GM12878 (cell line): ENCODE measurements around the gene EZH2.

ENCODE experiments used
- BCL11A ChIP-seq: IDR thresholded peaks from 2 replicates; pipeline ENCODE4 v1.6.1; 2011; ENCODE audit warnings: low read depth, low read length
- CHD2 ChIP-seq: IDR thresholded peaks from 2 replicates; pipeline ENCODE4 v1.6.1; 2011; ENCODE audit warnings: low read depth, low read length, improper control_type of control experiment, borderline replicate concordance
- EP300 ChIP-seq, 2 experiments: fragments of 150-350 bp in 1 of 2; IDR thresholded peaks; 2 replicates each; pipeline ENCODE4 v1.6.1; 2011 to 2012; ENCODE audit warnings: low read depth in 2 of 2, low read length in 2 of 2, borderline replicate concordance in 1 of 2, improper control_type of control experiment in 1 of 2, inconsistent platforms in 1 of 2; ENCODE audit not compliant: control insufficient read depth in 1 of 2
- EZH2 ChIP-seq: IDR thresholded peaks from 2 replicates; pipeline ENCODE4 v1.6.1; 2012; ENCODE audit warnings: low read depth, mild to moderate bottlenecking, control low read depth, inconsistent platforms, low read length, borderline replicate concordance; ENCODE audit not compliant: control insufficient read depth
- NFXL1 ChIP-seq: fragments of 450-650 bp; IDR thresholded peaks from 2 replicates; pipeline ENCODE4 v1.6.1; 2017; ENCODE audit warnings: antibody characterized with exemption, mild to moderate bottlenecking, borderline replicate concordance
- NR2C2 ChIP-seq: IDR thresholded peaks from 2 replicates; pipeline ENCODE4 v1.6.1; 2011; ENCODE audit warnings: borderline replicate concordance, low read depth; ENCODE audit not compliant: control insufficient read depth, insufficient read length
- RELA ChIP-seq: fragments of 450-650 bp; IDR thresholded peaks from 2 replicates; pipeline ENCODE4 v1.8.0; 2014; ENCODE audit warnings: borderline replicate concordance; ENCODE audit not compliant: partially characterized antibody
- SMC3 ChIP-seq: IDR thresholded peaks from 2 replicates; pipeline ENCODE4 v1.6.1; 2011; ENCODE audit warnings: low read length, improper control_type of control experiment, borderline replicate concordance
- SRF ChIP-seq, 2 experiments: IDR thresholded peaks; 2 replicates each; pipeline ENCODE4 v1.6.1; 2011; ENCODE audit warnings: low read depth in 2 of 2, low read length in 2 of 2, mild to moderate bottlenecking in 1 of 2, moderate library complexity in 1 of 2
- SUZ12 ChIP-seq: fragments of 200-600 bp; sonication (generic); IDR thresholded peaks from one replicate; pipeline ENCODE4 v1.6.1; 2018; ENCODE audit warnings: antibody characterized with exemption, mild to moderate bottlenecking; ENCODE audit not compliant: unreplicated experiment
- TF ChIP-seq, protein P1 (sequence below): IDR thresholded peaks from 2 replicates; pipeline ENCODE4 v1.6.1; 2012; ENCODE audit warnings: mild to moderate bottlenecking, low read depth, low read length
- TF ChIP-seq, protein P2 (sequence below), 3 experiments: IDR thresholded peaks in 2 of 3; conservative IDR thresholded peaks in 1 of 3; 2 replicates each; pipeline ENCODE4 v1.5.1; 2011; ENCODE audit warnings: low read depth in 3 of 3, low read length in 3 of 3, mild to moderate bottlenecking in 3 of 3, control low read depth in 2 of 3, moderate library complexity in 2 of 3, inconsistent platforms in 1 of 3, mixed read lengths in 1 of 3; ENCODE audit not compliant: control insufficient read depth in 2 of 3, insufficient read depth in 1 of 3; ENCODE audit errors: extremely low read depth in 1 of 3
- TF ChIP-seq, protein P3 (sequence below): IDR thresholded peaks from 2 replicates; pipeline ENCODE4 v1.6.1; 2011; ENCODE audit warnings: borderline replicate concordance, low read depth, mild to moderate bottlenecking, moderate library complexity, mixed read lengths, low read length; ENCODE audit not compliant: insufficient read depth; ENCODE audit errors: extremely low read length

DNA sequence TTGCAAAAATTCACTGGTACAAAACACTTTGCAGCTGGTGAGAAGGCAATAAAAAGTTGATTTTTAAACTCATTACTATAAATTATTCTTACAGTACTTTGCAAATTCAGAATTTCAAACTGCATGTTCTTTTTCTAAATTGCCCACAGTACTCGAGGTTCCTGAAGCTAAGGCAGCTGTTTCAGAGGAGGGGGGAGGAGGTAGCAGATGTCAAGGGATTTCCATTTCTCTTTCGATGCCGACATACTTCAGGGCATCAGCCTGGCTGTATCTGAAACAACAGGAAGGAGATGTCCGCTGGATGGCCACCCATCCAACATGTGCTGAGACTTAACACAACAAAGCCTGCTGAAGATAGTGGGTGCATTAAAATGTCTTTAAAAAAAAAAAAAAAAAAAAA is 76.7 kb downstream of the EZH2 start:
- TF ChIP-seq EZH2: no peak
- no peak for TF ChIP-seq EP300 (IDR thresholded peaks at IDR 0.05; ENCODE audit: borderline replicate concordance in 1 of 2, control insufficient read depth in 1 of 2, low read depth in 2 of 2, low read length in 2 of 2)
- no peak for TF ChIP-seq SMC3
- TF ChIP-seq SRF (IDR thresholded peaks at IDR 0.05; ENCODE audit: low read depth in 2 of 2, low read length in 2 of 2): no peak
- no peak for TF ChIP-seq NFXL1
- TF ChIP-seq CHD2: no peak
- TF ChIP-seq SUZ12: no peak
- no peak for TF ChIP-seq RELA
- TF ChIP-seq, protein P1, sequence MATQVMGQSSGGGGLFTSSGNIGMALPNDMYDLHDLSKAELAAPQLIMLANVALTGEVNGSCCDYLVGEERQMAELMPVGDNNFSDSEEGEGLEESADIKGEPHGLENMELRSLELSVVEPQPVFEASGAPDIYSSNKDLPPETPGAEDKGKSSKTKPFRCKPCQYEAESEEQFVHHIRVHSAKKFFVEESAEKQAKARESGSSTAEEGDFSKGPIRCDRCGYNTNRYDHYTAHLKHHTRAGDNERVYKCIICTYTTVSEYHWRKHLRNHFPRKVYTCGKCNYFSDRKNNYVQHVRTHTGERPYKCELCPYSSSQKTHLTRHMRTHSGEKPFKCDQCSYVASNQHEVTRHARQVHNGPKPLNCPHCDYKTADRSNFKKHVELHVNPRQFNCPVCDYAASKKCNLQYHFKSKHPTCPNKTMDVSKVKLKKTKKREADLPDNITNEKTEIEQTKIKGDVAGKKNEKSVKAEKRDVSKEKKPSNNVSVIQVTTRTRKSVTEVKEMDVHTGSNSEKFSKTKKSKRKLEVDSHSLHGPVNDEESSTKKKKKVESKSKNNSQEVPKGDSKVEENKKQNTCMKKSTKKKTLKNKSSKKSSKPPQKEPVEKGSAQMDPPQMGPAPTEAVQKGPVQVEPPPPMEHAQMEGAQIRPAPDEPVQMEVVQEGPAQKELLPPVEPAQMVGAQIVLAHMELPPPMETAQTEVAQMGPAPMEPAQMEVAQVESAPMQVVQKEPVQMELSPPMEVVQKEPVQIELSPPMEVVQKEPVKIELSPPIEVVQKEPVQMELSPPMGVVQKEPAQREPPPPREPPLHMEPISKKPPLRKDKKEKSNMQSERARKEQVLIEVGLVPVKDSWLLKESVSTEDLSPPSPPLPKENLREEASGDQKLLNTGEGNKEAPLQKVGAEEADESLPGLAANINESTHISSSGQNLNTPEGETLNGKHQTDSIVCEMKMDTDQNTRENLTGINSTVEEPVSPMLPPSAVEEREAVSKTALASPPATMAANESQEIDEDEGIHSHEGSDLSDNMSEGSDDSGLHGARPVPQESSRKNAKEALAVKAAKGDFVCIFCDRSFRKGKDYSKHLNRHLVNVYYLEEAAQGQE: no peak
- TF ChIP-seq, protein P2, sequence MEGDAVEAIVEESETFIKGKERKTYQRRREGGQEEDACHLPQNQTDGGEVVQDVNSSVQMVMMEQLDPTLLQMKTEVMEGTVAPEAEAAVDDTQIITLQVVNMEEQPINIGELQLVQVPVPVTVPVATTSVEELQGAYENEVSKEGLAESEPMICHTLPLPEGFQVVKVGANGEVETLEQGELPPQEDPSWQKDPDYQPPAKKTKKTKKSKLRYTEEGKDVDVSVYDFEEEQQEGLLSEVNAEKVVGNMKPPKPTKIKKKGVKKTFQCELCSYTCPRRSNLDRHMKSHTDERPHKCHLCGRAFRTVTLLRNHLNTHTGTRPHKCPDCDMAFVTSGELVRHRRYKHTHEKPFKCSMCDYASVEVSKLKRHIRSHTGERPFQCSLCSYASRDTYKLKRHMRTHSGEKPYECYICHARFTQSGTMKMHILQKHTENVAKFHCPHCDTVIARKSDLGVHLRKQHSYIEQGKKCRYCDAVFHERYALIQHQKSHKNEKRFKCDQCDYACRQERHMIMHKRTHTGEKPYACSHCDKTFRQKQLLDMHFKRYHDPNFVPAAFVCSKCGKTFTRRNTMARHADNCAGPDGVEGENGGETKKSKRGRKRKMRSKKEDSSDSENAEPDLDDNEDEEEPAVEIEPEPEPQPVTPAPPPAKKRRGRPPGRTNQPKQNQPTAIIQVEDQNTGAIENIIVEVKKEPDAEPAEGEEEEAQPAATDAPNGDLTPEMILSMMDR (IDR thresholded peaks at IDR 0.05 in 2 of 3, conservative IDR thresholded peaks at IDR 0.05 in 1 of 3; ENCODE audit: control insufficient read depth in 2 of 3, extremely low read depth in 1 of 3, insufficient read depth in 1 of 3, low read depth in 3 of 3, low read length in 3 of 3): no peak
- TF ChIP-seq BCL11A: no peak
- TF ChIP-seq, protein P3, sequence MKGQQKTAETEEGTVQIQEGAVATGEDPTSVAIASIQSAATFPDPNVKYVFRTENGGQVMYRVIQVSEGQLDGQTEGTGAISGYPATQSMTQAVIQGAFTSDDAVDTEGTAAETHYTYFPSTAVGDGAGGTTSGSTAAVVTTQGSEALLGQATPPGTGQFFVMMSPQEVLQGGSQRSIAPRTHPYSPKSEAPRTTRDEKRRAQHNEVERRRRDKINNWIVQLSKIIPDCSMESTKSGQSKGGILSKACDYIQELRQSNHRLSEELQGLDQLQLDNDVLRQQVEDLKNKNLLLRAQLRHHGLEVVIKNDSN: no peak
- TF ChIP-seq NR2C2: no peak
